Measurements from ENCODE around the gene CACNA1B.

The CACNA1B gene

GRCh38 chr9:137833721-137834613 is 43.6 kb upstream of the CACNA1B start:
- H3K27ac ChIP-seq: no peak overlapping the region

GRCh38 chr9:137834846-137835546 is 42.6 kb upstream of the CACNA1B start:
- H3K27ac ChIP-seq: no peak overlapping the region
- TF ChIP-seq ZFX (IDR thresholded peaks at IDR 0.05; ENCODE audit: borderline replicate concordance) (no peak), CTCF (IDR thresholded peaks at IDR 0.05) (no peak)

More at GRCh38 chr9:137833721-137834613, 43.6 kb upstream of the CACNA1B start:
- TF ChIP-seq CTCF (IDR thresholded peaks at IDR 0.05) (no peak), ZFX (IDR thresholded peaks at IDR 0.05; ENCODE audit: borderline replicate concordance) (no peak)

DNA sequence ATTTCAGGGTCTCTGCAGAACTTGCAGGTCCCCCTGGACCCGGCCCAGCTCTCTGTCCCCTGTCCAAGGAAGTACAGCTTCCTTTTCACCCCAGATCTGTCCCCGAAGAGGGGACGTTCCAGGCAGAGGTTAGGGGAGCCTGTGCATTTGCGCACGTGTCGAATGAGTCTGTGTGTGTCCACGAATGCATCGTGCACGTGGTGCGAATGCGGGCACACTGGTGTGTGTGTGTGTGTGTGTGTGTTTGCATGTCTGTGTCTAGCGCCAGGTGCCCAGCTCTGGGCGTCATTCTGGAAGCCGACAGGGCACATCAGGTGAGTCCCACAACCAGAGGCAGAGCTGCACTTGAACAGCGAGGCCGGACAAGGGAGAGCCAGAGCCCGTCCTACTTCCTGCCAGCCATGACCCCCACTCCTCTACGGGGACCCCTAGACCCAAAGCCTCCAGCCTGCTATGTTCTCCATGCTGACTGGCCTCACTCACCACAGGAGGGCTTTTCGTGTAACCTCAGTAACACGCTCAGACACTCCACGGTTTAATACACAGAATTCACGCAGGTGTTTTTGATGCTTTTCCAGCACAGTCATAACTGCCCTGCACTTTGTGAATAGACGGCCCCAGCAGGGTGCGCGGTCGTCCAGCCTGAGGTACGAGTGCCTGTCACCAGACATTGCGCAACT is 41.3 kb upstream of the CACNA1B start:
- no peak for TF ChIP-seq CTCF (IDR thresholded peaks at IDR 0.05)
- TF ChIP-seq ZFX (IDR thresholded peaks at IDR 0.05; ENCODE audit: borderline replicate concordance): no peak
- no peak overlapping the region for H3K27ac ChIP-seq

DNA sequence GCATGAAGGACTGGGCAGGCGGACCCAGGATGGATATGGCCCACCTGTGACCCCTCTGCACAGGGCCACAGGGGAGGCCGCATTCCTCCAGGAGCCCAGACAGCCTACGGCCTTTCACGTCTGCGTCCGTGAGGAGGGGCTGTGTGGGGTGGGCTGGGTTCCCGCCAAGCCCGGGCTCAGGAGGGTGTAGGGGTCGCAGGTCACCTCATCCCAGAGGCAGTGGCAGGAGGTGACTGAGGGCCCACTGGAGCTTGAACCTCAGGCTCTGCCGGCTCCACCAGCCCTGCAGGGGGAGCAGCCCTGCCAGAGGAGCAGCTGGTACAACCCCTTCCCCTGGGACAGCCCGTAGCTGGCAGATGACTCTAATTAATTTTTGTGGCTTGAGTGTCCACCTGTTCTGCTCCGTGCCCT is 40.7 kb upstream of the CACNA1B start:
- no peak for TF ChIP-seq ZFX (IDR thresholded peaks at IDR 0.05; ENCODE audit: borderline replicate concordance)
- TF ChIP-seq CTCF (IDR thresholded peaks at IDR 0.05): no peak
- H3K27ac ChIP-seq: no peak overlapping the region

DNA sequence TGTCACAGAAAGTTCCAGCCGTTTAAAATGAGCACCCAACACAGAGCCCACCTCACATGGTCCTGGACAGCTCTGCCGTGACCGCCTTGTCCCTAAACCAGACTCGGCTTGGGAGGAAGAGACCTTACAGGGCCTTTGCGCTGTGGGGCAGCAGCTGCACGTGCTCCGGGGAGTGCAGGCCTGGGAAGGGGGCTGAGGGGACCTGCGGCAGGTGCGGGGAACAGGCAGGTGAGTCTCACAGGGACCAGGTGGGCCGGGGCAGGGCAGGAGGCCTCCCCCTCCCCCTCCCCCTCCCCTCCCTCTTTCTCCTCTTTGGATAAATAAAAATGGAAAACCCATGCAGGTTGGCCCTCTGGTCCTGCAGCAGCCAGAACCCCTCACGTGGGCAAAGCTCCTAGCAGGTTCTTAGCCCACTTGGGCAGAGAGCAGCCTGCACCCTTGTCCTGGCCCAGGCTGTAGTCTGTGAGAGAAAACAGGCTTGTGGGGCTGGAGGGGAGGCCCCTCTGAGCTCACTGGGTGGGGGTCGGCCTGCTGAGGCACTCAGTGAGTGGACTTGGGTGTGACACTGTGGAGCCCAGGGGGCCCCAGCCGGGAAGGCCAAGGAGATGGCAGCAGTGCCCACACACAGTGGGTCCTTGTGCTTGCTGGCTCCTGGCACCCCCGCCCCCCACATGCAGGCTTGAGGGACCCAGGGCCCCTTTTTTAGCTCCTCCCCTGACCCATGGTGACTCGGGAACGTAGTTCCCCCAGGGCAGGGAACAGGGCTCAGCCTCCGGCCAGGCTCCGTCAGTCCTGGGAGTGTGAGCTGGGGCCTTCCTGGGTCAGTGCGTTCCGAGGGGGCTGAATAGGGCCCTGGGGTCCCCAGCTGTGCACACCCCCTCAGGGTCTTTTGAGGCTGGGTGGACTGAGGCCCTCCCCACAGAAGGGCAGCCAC is 40.0 kb upstream of the CACNA1B start:
- no peak overlapping the region for H3K27ac ChIP-seq
- TF ChIP-seq ZFX (IDR thresholded peaks at IDR 0.05; ENCODE audit: borderline replicate concordance) (no peak), CTCF (IDR thresholded peaks at IDR 0.05) (no peak)

DNA sequence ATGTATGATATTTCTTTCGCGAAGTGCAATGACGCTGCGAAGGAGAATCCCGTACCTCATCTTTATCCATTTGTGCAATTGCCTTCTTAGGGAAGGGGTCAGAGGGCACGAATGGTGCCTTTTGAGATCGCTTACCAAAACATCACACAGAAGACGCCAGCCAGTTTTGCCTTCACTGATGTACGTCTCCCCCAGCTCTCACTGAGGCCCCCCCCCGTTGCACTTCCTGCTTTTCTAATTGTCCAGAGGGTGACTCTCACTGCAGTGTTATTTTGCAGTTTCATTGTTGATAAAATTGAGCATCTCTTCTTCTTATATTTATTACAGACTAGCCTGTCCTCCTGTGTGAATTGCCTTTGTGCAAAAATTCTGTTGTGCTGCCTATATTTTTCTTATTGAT is 39.0 kb upstream of the CACNA1B start:
- H3K27ac ChIP-seq: no peak overlapping the region
- TF ChIP-seq CTCF (IDR thresholded peaks at IDR 0.05) (no peak), ZFX (IDR thresholded peaks at IDR 0.05; ENCODE audit: borderline replicate concordance) (no peak)
